ENCODE data around the gene TSPAN32.

TSPAN32 gene, protein sequence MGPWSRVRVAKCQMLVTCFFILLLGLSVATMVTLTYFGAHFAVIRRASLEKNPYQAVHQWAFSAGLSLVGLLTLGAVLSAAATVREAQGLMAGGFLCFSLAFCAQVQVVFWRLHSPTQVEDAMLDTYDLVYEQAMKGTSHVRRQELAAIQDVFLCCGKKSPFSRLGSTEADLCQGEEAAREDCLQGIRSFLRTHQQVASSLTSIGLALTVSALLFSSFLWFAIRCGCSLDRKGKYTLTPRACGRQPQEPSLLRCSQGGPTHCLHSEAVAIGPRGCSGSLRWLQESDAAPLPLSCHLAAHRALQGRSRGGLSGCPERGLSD

DNA sequence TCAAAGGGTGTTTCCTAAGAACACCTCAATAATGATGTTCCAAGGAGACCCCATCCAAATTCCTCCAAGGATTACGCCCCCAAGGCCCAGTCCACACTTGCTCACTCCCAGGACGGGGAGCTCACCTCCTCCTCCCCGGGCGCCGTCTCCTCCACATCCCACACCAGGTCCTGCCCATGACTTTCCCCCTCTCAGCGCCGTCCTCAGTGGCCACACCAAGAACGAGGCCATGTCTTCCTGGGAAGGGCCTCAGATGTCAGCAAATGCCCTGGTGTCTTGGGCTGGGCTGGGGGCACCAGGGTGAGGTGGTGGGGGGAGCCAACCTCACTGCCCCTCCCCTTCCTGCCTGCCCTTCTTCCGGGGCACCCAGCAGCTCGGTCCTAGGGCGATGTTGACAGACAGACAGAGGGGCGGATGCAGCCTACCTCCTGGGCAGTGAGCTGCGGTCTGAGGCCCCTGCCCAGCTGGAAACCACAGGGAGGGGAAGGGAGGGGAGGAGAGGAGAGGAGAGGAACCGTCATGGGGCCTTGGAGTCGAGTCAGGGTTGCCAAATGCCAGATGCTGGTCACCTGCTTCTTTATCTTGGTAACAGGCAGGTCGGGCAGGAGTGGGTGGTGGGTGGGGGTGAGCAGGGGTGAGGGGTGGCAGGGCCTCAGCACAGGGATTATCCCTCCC, at the start of gene TSPAN32, which contains the start of gene C11orf21:
TSPAN32 (plus strand) TSS at position 383 of the 675 bp plus-strand sequence; CDS start at position 520, 137 bp downstream.
C11orf21 (minus strand) TSS at position 288 of the 675 bp plus-strand sequence; CDS start at position 178, 110 bp downstream.
- H3K9me3 ChIP-seq (ENCODE audit: control insufficient read depth, low read length), result no peaks in the 10 kb centered on the region
- peaks cover 25% of the 10 kb centered on the region for H3K4me1 ChIP-seq (ENCODE audit: control insufficient read depth, insufficient read depth, low read length)
- no peaks in the 10 kb centered on the region for H3K27me3 ChIP-seq (ENCODE audit: control insufficient read depth, insufficient read depth, low read length)
- H3K36me3 ChIP-seq (ENCODE audit: control insufficient read depth, insufficient read depth, low read length), result no peaks in the 10 kb centered on the region
- no peak within 1 kb of the TSS for H3K4me3 ChIP-seq (ENCODE audit: low read length)
- no peak within 1 kb of the TSS for H3K9ac ChIP-seq (ENCODE audit: low read length)

DNA sequence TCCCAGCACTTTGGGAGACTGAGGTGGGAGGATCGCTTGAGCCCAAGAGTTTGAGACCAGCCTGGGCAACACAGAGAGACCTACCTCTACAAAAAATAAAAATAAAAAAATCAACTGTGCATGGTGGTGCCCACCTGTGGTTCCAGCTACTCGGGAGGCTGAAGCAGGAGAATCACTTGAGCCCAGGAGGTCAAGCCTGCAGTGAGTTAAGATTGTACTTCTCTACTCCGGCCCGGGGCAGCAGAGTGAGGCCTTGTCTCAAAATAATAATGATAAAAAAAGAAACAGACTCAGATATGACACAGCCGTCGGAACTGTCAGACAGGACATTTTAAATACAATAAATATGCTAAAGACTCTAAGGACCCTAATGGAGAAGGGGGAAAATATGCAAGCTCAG, 49.8 kb upstream of the TSPAN32 start:
- no peaks in the 10 kb centered on the region for H3K9me3 ChIP-seq (ENCODE audit: control insufficient read depth, low read length)
- H3K27me3 ChIP-seq (ENCODE audit: control insufficient read depth, insufficient read depth, low read length), result no peaks in the 10 kb centered on the region
- no peak overlapping the region for H3K9ac ChIP-seq (ENCODE audit: low read length)
- peaks cover 5% of the 10 kb centered on the region for H3K4me1 ChIP-seq (ENCODE audit: control insufficient read depth, insufficient read depth, low read length)
- no peaks in the 10 kb centered on the region for H3K36me3 ChIP-seq (ENCODE audit: control insufficient read depth, insufficient read depth, low read length)
- H3K4me3 ChIP-seq (ENCODE audit: low read length), result no peak overlapping the region

DNA sequence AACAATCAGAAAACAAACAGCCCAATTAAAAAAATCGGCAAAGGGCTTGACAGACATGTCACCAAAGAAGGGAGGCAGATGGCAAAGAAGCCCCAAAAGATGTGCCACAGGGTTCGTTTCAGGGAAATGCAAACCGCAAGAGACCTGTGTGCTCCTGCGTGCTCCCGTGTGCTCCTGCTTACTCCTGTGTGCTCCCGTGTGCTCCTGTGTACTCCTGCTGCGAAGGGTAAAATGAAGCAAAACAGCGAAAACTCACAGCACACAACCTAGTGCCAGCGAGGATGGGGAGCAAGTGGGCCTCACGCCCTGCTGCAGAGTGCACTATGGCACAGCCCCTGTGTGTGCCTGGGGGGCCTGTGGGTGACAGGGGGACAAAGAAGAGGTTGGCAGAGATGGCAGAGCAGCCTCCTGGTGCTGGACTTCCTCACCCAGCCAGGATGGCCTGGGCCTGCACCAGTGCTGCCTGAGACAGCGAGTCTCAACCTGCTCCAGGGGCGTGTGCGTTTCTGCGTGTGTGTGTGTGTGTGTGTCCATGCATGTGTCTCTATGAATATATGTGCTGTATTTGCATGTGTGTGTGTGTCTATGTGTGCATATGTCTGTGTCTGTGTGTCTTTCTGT, 45.4 kb upstream of the TSPAN32 start:
- no peaks in the 10 kb centered on the region for H3K27me3 ChIP-seq (ENCODE audit: control insufficient read depth, insufficient read depth, low read length)
- H3K9ac ChIP-seq (ENCODE audit: low read length), result no peak overlapping the region
- H3K9me3 ChIP-seq (ENCODE audit: control insufficient read depth, low read length), result no peaks in the 10 kb centered on the region
- no peak overlapping the region for H3K4me3 ChIP-seq (ENCODE audit: low read length)
- peaks cover 8% of the 10 kb centered on the region for H3K4me1 ChIP-seq (ENCODE audit: control insufficient read depth, insufficient read depth, low read length)
- no peaks in the 10 kb centered on the region for H3K36me3 ChIP-seq (ENCODE audit: control insufficient read depth, insufficient read depth, low read length)

DNA sequence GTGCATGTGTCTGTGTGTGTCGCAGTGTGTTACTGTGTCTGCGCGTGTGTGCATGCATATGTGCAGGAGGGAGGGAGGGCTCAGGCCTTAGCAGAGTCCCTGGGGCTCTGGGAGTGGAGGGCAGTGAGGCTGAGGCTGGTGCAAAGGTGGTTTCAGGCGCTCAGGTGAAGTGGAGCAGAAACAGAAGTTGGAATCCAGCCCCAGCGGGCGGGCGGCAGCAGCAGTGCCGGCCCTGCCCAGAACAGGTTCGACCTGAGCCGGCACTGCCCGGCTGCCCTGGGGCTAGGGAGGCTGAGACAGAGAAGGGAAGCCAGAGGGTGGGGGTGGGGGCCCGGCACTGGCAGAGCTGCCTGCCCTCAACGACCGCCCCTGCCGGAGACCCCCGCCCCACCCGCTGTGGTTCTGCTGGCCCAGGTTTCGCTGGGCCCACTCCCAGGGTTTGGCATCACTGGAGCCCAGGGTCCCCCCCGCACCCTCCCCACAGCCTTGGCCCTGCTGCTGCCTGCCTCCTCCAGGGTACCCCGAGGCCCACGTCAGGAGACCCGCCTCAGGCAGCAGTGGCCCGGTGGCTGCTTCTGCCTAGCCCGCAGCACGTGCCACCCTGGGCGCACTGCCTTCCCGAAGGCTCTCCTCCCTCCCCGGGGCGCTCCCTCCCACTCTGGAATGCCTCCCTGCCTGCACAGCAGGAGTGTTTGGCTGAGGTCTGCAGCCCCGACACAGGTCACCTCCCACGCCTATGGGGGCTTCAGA, 44.7 kb upstream of the TSPAN32 start:
- Histone ChIP-seq H3K9ac (ENCODE audit: low read length) (no peak overlapping the region), H3K36me3 (ENCODE audit: control insufficient read depth, insufficient read depth, low read length) (no peaks in the 10 kb centered on the region), H3K4me1 (ENCODE audit: control insufficient read depth, insufficient read depth, low read length) (peaks cover 8% of the 10 kb centered on the region), H3K4me3 (ENCODE audit: low read length) (no peak overlapping the region), H3K27me3 (ENCODE audit: control insufficient read depth, insufficient read depth, low read length) (no peaks in the 10 kb centered on the region), H3K9me3 (ENCODE audit: control insufficient read depth, low read length) (no peaks in the 10 kb centered on the region)

DNA sequence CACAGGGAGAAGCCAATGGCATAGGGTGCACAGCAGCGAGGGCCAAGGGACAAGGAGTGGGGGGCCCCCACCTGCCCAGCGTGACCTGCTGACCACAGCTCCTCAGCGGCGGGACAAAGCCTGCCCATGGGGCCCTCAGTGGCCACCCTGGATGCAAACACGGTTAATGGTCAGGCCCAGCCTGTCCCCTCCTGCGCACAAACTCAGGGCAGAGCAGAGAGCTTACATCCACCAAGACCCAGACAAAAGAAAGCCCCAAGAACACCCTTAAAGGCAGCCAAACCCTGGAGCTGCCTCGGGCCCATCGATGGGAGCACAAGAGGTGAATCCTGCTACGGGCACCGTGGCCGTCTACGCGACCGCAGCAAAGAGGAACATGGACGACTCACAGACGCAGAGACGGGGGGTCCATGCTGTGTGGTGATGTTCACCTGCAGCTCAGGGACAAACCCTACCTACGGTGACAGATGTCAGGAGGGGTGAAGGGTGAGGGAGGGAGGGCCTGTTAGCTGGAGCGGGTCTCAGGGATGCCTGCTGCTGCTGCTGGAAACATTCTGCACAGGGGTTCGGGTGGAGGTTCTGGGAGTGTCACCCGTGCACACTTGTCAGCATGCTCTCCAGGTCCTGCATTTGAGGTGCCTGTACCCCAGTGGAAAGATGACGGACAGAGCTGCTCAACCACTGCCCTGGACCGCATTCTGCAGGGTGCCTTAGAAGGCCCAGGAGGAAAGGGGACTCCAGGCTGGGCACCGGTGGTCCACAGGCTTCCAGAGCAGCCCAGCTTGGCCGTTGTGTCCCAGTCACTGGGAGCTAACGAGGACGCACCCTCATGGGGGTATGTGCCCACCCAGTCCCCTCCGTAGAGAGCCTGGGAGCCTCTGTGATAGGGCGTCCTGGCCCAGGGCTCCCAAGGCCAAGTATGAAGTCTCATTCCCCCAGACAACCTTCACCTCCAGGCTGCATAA, 43.0 kb upstream of the TSPAN32 start:
- no peaks in the 10 kb centered on the region for H3K27me3 ChIP-seq (ENCODE audit: control insufficient read depth, insufficient read depth, low read length)
- no peak overlapping the region for H3K9ac ChIP-seq (ENCODE audit: low read length)
- no peaks in the 10 kb centered on the region for H3K36me3 ChIP-seq (ENCODE audit: control insufficient read depth, insufficient read depth, low read length)
- H3K4me3 ChIP-seq (ENCODE audit: low read length), result no peak overlapping the region
- H3K9me3 ChIP-seq (ENCODE audit: control insufficient read depth, low read length), result no peaks in the 10 kb centered on the region
- H3K4me1 ChIP-seq (ENCODE audit: control insufficient read depth, insufficient read depth, low read length), result peaks cover 8% of the 10 kb centered on the region

DNA sequence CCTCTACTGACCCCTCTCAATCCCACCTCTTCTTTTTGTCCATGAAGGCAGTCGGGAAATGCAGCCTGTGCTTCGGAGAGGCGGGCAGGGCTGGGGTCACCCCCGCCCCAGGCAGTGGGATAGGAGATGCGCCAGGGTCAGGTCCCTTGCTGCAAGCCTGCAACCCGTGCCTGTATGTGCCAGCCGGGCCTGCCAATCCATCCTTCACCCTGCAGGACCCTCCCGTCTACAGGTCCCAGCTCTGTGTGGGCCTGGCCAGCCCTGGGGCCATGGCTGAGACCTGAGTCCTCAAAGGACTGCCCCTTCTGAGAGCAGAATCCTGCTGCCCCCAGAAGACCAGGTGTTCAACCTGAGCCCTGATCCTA, 42.4 kb upstream of the TSPAN32 start:
- peaks cover 8% of the 10 kb centered on the region for H3K4me1 ChIP-seq (ENCODE audit: control insufficient read depth, insufficient read depth, low read length)
- H3K27me3 ChIP-seq (ENCODE audit: control insufficient read depth, insufficient read depth, low read length), result no peaks in the 10 kb centered on the region
- H3K9ac ChIP-seq (ENCODE audit: low read length), result no peak overlapping the region
- H3K9me3 ChIP-seq (ENCODE audit: control insufficient read depth, low read length), result no peaks in the 10 kb centered on the region
- no peak overlapping the region for H3K4me3 ChIP-seq (ENCODE audit: low read length)
- no peaks in the 10 kb centered on the region for H3K36me3 ChIP-seq (ENCODE audit: control insufficient read depth, insufficient read depth, low read length)

DNA sequence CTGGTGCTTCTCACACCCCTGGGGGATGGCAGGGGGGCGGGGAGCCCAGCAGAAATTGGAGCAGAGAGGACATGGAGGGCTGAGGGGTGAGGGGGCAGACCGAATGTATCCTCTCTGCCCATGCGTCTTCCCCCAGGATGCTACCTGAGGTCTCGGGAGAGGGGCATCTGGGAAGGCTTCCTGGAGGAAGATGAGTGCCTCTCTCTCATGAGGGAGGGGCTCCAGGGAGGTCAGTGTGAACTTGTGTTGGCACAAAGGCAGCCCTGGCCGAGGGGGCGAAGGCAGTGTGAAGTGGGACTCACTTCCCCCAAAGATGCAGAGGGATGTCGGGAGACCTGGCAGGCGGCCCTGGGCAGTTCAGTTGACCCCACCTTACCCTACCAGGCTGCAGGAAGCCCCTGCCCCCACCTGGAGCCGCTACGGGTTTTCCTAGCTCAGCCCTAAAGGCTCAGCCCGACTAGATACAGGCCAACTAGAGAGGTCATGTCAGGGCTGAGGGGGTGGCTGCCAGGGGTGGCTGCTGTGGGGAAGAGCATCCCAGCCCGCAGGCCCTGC, 41.8 kb upstream of the TSPAN32 start:
- Histone ChIP-seq H3K27me3 (ENCODE audit: control insufficient read depth, insufficient read depth, low read length) (no peaks in the 10 kb centered on the region), H3K9ac (ENCODE audit: low read length) (no peak overlapping the region), H3K9me3 (ENCODE audit: control insufficient read depth, low read length) (no peaks in the 10 kb centered on the region), H3K4me1 (ENCODE audit: control insufficient read depth, insufficient read depth, low read length) (peaks cover 8% of the 10 kb centered on the region), H3K4me3 (ENCODE audit: low read length) (no peak overlapping the region), H3K36me3 (ENCODE audit: control insufficient read depth, insufficient read depth, low read length) (no peaks in the 10 kb centered on the region)

DNA sequence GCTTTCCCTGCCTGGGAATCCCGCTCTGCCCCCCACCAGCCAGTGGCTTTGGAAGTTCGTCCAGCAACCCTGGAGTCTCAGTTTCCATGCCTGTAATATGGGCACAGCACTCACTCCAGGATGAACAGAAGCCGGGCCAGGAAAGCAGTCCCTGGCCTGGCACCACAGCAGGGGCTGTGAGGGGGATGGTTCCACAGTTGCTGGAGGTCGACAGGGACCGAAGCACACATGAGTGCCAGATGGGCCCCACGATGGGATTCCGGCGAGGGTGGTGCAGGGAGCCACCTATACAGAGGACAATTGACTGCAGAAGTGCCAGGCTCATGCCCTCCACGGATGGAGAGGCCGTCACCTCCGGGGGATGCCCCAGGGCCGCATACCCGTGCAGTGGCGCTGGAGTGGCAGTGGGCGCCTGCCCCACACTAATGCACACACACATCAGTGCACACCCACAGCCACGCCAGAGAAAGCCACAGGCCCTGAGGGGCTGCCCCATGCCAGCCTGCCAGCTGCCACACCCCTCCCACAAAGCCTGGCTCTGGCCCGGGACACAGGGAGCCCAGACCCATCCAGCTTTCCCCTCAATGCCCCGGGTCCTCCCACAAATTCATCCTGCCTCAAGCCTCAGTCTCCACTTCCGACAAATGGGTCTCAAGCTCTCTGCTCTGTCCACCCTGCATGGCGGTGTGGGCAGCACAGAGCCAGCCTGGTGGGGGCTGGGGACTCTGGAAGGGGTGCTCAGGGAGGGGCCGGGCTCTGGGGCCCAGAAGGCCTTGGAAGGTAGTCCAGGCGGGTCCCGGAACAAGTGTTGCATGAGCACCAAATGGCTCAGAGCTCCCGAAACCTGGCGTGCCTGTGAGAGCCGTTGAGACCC, 41.1 kb upstream of the TSPAN32 start:
- no peak overlapping the region for H3K9ac ChIP-seq (ENCODE audit: low read length)
- H3K4me3 ChIP-seq (ENCODE audit: low read length), result no peak overlapping the region
- peaks cover 10% of the 10 kb centered on the region for H3K4me1 ChIP-seq (ENCODE audit: control insufficient read depth, insufficient read depth, low read length)
- no peaks in the 10 kb centered on the region for H3K36me3 ChIP-seq (ENCODE audit: control insufficient read depth, insufficient read depth, low read length)
- H3K9me3 ChIP-seq (ENCODE audit: control insufficient read depth, low read length), result no peaks in the 10 kb centered on the region
- no peaks in the 10 kb centered on the region for H3K27me3 ChIP-seq (ENCODE audit: control insufficient read depth, insufficient read depth, low read length)

DNA sequence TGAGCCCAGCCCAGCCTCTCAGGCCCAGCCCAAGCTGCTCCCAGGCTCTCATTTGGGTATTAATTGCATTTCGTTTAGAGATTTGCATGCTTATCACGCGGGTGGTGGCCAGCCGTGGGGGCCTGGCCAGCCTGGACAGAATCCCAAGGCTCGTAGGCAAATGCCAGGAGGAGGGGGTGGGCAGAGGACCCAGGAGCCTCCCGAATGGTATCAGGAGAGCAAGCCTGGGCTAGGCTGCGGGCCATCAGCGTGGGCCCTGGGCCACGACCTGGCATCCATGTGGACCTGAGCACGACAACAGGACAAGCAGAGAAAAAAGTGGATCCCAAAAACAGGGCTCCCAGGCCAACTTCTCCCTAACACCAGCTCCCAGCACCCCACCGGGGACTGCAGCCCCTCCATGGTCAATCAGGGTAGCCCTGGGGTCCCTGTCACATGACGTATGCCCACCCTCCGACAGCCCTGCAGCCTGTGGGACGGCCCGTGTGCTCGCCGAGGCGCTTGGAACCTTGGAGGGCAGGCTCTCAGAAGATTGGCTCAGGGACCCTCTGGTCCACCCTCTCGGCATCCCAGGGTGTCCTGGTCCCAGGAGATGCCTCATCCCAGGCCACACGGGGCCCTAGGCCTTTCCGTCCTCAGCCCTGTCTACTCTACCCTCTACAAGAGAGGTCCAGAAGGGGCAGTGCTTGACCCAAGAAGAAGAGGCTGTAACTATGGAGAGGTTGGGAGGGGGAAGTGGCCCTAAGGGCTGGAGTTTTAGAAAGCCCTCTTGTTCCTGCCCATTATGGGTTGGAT, 40.2 kb upstream of the TSPAN32 start:
- no peaks in the 10 kb centered on the region for H3K9me3 ChIP-seq (ENCODE audit: control insufficient read depth, low read length)
- no peak overlapping the region for H3K9ac ChIP-seq (ENCODE audit: low read length)
- no peaks in the 10 kb centered on the region for H3K27me3 ChIP-seq (ENCODE audit: control insufficient read depth, insufficient read depth, low read length)
- no peak overlapping the region for H3K4me3 ChIP-seq (ENCODE audit: low read length)
- no peaks in the 10 kb centered on the region for H3K36me3 ChIP-seq (ENCODE audit: control insufficient read depth, insufficient read depth, low read length)
- H3K4me1 ChIP-seq (ENCODE audit: control insufficient read depth, insufficient read depth, low read length), result peaks cover 13% of the 10 kb centered on the region

Data from mucosa of stomach (tissue), 1 donor.